ENCODE measurements around the gene ANXA6.

The ANXA6 gene

DNA sequence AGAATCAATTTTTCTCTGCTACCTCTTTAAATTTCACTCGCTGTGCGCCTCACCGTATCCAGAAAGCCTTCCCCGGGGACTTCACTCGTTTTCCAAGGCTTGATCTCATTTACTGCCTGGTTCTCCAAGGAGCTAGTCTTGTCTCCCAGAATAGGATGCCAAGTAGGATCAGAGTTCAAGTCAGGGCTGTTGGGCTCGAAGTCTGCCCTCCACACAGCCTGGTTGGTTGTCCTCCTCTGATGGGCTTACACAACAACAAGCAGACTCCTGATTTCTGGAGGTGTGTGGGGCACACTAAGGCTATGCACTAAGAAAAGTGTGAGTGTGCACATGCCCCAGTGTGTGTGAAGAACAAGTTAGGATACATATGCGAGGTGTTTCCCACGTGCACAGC lies 62.7 kb downstream of the ANXA6 start:
- peak; percentile 78 for DNase-seq (ENCODE audit: low read depth)
- TF ChIP-seq, protein P1, sequence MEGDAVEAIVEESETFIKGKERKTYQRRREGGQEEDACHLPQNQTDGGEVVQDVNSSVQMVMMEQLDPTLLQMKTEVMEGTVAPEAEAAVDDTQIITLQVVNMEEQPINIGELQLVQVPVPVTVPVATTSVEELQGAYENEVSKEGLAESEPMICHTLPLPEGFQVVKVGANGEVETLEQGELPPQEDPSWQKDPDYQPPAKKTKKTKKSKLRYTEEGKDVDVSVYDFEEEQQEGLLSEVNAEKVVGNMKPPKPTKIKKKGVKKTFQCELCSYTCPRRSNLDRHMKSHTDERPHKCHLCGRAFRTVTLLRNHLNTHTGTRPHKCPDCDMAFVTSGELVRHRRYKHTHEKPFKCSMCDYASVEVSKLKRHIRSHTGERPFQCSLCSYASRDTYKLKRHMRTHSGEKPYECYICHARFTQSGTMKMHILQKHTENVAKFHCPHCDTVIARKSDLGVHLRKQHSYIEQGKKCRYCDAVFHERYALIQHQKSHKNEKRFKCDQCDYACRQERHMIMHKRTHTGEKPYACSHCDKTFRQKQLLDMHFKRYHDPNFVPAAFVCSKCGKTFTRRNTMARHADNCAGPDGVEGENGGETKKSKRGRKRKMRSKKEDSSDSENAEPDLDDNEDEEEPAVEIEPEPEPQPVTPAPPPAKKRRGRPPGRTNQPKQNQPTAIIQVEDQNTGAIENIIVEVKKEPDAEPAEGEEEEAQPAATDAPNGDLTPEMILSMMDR (conservative IDR thresholded peaks at IDR 0.05; ENCODE audit: control insufficient read depth, insufficient read depth, low read depth, low read length), result no peak
- no peak overlapping the region for H3K4me3 ChIP-seq (ENCODE audit: control insufficient read depth, low read depth, low read length)

DNA sequence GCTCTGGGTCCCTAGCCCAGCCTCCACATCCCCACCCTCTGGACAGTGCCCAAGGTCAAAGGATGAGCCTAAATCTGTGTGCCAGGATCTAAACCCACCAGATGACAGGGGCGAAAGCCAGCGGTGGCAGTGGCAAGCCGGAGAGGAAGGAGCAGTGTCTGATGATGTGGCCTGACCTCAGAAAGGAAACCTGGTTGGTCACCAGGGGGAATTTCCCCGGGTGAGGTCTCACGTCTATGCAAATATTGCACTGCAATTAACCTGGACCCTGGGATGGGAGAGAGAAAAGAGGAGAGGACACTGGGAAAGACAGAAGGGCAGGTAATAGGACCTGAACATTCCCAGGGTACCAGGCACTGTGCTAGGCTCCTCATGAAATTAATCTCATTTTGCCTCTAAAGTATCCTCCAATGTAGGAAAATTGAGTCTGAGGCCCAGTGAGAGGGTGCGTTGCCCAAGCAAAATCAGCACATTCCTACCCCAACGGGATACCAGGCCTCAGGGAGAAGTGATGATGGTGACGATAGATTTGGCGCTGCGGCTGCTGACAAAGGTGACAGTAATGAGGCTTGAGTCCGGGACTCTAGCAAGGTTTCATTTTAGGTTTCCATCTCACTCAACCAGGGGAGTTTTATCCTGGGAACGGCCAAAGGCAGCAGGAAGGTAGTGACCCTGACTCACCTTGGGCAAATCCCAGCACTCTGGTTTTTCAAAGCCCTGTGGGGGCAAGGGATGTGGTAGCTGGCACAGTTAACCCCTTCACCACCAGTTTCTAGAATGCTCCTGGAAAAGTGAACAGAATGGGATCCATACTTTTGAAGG lies 63.3 kb downstream of the ANXA6 start:
- TF ChIP-seq, protein P1 (conservative IDR thresholded peaks at IDR 0.05; ENCODE audit: control insufficient read depth, insufficient read depth, low read depth, low read length), result no peak
- DNase-seq (ENCODE audit: low read depth), result no peak
- H3K4me3 ChIP-seq (ENCODE audit: control insufficient read depth, low read depth, low read length), result no peak overlapping the region

DNA sequence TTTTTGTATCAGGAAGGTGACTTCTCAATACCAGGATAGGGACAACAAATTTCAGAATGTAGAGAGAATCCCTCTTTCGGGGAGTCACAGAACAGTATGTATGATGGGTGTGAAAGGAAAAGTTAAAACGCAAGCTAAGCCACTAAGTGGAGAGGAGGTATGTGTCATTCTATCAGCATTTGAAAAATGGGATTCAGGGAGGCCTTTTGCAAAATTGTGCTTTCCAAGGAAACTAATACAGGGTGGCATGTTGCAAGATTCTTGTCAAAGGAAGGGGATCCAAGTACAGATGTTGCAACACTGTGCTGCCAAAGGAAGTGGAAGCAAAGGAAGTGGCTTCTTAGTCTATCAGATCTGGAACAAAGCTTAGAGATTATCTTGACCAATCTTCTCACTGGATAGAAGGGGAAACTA lies 64.1 kb downstream of the ANXA6 start:
- H3K4me3 ChIP-seq (ENCODE audit: control insufficient read depth, low read depth, low read length), result no peak overlapping the region
- peak; percentile 97 for DNase-seq (ENCODE audit: low read depth)

DNA sequence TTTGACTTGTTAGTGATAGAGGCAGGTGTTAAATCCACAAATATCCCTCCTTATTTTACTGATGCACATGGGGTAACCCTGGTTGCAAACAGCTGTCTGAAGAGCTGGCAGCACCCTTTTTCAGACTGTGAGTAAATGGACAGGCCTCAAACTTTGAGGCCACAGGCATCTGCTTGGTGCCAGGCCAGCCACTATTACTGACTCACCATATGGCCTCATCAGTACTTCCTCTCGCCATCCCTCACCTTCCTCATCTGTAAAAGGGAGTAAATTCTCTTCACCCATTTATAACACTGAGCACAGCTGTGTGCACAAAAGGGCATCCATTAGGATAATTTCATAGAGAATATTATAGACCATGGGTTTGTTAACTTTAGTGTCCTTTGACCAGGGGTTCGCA lies 64.8 kb downstream of the ANXA6 start:
- H3K4me3 ChIP-seq (ENCODE audit: control insufficient read depth, low read depth, low read length), result no peak overlapping the region
- peak; percentile 84 for DNase-seq (ENCODE audit: low read depth)
- TF ChIP-seq, protein P1 (conservative IDR thresholded peaks at IDR 0.05; ENCODE audit: control insufficient read depth, insufficient read depth, low read depth, low read length), result no peak

More for the DNA sequence above, 64.1 kb downstream of the ANXA6 start:
- TF ChIP-seq, protein P1 (conservative IDR thresholded peaks at IDR 0.05; ENCODE audit: control insufficient read depth, insufficient read depth, low read depth, low read length), result peak; percentile 38

DNA sequence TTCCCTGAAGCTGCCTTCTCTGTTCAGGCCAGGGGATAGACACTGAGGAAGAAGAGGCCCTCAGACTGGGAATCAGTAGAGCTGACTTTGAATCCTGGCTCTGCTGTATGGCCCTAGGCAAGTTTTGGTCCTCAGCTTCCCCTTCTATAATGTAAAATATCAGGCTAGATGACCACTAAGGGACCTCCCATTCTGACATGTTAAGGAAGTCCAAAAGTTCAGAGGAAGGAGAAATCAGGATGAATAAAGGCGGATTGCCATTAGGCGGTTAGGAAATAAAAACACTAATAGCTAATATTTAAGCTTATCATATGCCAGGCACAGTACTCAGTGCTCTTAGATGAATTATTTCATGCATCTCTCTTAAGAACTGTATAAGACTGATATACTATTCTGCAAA lies 67.9 kb downstream of the ANXA6 start:
- DNase-seq (ENCODE audit: low read depth), result no peak
- H3K4me3 ChIP-seq (ENCODE audit: control insufficient read depth, low read depth, low read length), result no peak overlapping the region
- TF ChIP-seq, protein P1 (conservative IDR thresholded peaks at IDR 0.05; ENCODE audit: control insufficient read depth, insufficient read depth, low read depth, low read length), result no peak

DNA sequence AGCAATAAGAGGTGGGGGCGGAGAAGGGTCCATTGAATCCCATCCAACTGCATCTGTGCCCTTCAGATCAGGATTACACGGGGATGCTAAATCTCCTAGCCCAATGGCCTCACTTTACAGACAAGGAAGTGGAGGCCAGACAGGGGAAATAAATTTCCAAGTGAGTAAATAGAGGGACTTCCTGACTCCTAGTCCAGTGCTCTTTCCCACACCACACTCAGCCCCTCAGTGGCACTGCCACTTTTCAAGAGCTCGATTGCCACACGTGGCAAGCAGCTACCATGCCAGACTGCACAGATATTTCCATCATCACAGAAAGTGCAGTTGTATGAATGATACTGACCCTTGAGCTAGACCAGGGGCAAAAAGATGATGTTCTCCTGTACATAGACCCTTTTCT lies 68.6 kb downstream of the ANXA6 start:
- TF ChIP-seq, protein P1 (conservative IDR thresholded peaks at IDR 0.05; ENCODE audit: control insufficient read depth, insufficient read depth, low read depth, low read length), result no peak
- DNase-seq (ENCODE audit: low read depth), result no peak
- no peak overlapping the region for H3K4me3 ChIP-seq (ENCODE audit: control insufficient read depth, low read depth, low read length)
